Measurements from ENCODE around the gene ZNRF1.

DNA sequence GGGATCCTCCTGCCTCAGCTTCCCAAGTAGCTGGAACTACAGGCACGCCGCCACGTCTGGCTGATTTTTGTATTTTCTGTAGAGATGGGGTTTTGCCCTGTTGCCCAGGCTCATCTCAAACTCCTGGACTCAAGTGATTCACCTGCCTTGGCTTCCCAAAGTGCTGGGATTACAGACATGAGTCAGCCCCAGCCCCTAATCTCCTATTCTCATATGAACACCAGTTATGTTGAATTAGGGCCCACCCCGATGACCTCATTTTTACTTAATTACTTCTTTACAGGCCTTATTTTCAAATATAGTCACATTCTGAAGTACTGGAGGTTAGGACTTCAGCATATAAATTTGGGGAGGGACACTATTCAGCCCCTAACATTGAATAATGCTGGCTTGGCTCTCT, 49.2 kb downstream of the ZNRF1 start:
- TF ChIP-seq, protein P1, sequence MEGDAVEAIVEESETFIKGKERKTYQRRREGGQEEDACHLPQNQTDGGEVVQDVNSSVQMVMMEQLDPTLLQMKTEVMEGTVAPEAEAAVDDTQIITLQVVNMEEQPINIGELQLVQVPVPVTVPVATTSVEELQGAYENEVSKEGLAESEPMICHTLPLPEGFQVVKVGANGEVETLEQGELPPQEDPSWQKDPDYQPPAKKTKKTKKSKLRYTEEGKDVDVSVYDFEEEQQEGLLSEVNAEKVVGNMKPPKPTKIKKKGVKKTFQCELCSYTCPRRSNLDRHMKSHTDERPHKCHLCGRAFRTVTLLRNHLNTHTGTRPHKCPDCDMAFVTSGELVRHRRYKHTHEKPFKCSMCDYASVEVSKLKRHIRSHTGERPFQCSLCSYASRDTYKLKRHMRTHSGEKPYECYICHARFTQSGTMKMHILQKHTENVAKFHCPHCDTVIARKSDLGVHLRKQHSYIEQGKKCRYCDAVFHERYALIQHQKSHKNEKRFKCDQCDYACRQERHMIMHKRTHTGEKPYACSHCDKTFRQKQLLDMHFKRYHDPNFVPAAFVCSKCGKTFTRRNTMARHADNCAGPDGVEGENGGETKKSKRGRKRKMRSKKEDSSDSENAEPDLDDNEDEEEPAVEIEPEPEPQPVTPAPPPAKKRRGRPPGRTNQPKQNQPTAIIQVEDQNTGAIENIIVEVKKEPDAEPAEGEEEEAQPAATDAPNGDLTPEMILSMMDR (IDR thresholded peaks at IDR 0.05) = no peak
- TF ChIP-seq POLR2A (IDR thresholded peaks at IDR 0.05) (no peak), POLR2AphosphoS5 (IDR thresholded peaks at IDR 0.05) (no peak)

Measured in breast epithelium (tissue), 3 donors.